Testis (tissue), 3 donors: ENCODE measurements around the gene PYCR2. TPM values are rescaled to one million over a fixed set of nuclear protein-coding genes. Genes with fewer than 3 reads are reported as not detected.

Source experiments
- DNase-seq: peaks from one replicate; pipeline ENCODE4 v3.0.0-alpha.2; 2019
- H3K27ac ChIP-seq, 2 donors: fragments of 200-600 bp; sonication (generic); one replicate each; pipeline ENCODE4 v1.5.1; 2019
- H3K27me3 ChIP-seq: fragments of 200-600 bp; sonication (generic); one replicate; pipeline ENCODE4 v1.5.1; 2019
- H3K36me3 ChIP-seq: fragments of 200-600 bp; sonication (generic); one replicate; pipeline ENCODE4 v1.5.1; 2017; ENCODE audit warnings: low read depth; ENCODE audit errors: missing control alignments
- H3K4me1 ChIP-seq: fragments of 200-600 bp; sonication (generic); one replicate; pipeline ENCODE4 v1.5.1; 2019
- H3K4me3 ChIP-seq, 2 donors: fragments of 200-600 bp; sonication (generic); one replicate each; pipeline ENCODE4 v1.5.1; 2017 to 2019
- H3K9me3 ChIP-seq: fragments of 200-600 bp; sonication (generic); one replicate; pipeline ENCODE4 v1.5.1; 2017
- POLR2A ChIP-seq: fragments of 450-650 bp; IDR thresholded peaks from one replicate; pipeline ENCODE4 v1.6.1; 2017; ENCODE audit warnings: antibody characterized with exemption, mild to moderate bottlenecking, moderate library complexity
- WGBS, 2 donors: methylation state at CpG; one replicate each; pipeline ENCODE4 v1.1.5; 2018; 5-methylcytosine and 5-hydroxymethylcytosine counted together
- intact Hi-C: fragments of 100-400 bp; cut with DNase I; formaldehyde crosslinking; loops from one replicate; pipeline ENCODE4 v1.15.1; 2023; ENCODE audit warnings: low total_unique reads
- polyA plus RNA-seq: library from polyadenylated mRNA; stranded (reverse); fragments of 350-450 nt; fragmentation: Illumina TruSeq; extraction: RNeasy Lipid Tissue Mini Kit (QIAGEN cat#74804); gene quantifications from one replicate; pipeline ENCODE4 v1.2.3, GENCODE V29; 2014; ENCODE audit warnings: low read depth, low replicate concordance; ENCODE audit not compliant: insufficient read depth
- total RNA-seq, 2 donors: library from RNA; depleted of rRNA; stranded (reverse); fragments of >200 nt; gene quantifications; one replicate each; pipeline ENCODE4 v1.2.3, GENCODE V29; 2016
- TF ChIP-seq, protein P1 (sequence below), 3 experiments: fragments of 450-650 bp in 2 of 3; fragments of 200-600 bp in 1 of 3; sonication (generic) in 1 of 3; IDR thresholded peaks; one replicate each; pipeline ENCODE4 v1.5.1; 2016 to 2019; ENCODE audit warnings: antibody characterized with exemption in 3 of 3, mild to moderate bottlenecking in 2 of 3, moderate library complexity in 1 of 3

Gene PYCR2
- total and polyA plus RNA-seq, 3 donors from 2014 or later: 60.7 to 85.3 (median 64.2) TPM

- Histone ChIP-seq H3K27ac (no peak overlapping the region), H3K9me3 (no peaks in the 10 kb centered on the region), H3K4me3 (no peak overlapping the region), H3K36me3 (no peaks in the 10 kb centered on the region), H3K4me1 (no peaks in the 10 kb centered on the region), H3K27me3 (no peaks in the 10 kb centered on the region)
- intact Hi-C loops: no loop called here
- no peak for TF ChIP-seq POLR2A
- TF ChIP-seq, protein P1, sequence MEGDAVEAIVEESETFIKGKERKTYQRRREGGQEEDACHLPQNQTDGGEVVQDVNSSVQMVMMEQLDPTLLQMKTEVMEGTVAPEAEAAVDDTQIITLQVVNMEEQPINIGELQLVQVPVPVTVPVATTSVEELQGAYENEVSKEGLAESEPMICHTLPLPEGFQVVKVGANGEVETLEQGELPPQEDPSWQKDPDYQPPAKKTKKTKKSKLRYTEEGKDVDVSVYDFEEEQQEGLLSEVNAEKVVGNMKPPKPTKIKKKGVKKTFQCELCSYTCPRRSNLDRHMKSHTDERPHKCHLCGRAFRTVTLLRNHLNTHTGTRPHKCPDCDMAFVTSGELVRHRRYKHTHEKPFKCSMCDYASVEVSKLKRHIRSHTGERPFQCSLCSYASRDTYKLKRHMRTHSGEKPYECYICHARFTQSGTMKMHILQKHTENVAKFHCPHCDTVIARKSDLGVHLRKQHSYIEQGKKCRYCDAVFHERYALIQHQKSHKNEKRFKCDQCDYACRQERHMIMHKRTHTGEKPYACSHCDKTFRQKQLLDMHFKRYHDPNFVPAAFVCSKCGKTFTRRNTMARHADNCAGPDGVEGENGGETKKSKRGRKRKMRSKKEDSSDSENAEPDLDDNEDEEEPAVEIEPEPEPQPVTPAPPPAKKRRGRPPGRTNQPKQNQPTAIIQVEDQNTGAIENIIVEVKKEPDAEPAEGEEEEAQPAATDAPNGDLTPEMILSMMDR (IDR thresholded peaks at IDR 0.05): no peak
- DNase-seq: no peak
- 93 to 96% methylated on average over 18 to 19 of the region's 19 CpGs for WGBS, 2 donors
These were observed 26.2 kb downstream of the PYCR2 start for GRCh38 chr1:225897595-225898514.

GRCh38 chr1:225896937-225897549 is 27.0 kb downstream of the PYCR2 start:
- no peaks in the 10 kb centered on the region for H3K9me3 ChIP-seq
- H3K4me1 ChIP-seq: no peaks in the 10 kb centered on the region
- WGBS, 2 donors: 71 to 81% methylated on average over 7 of the region's 7 CpGs
- no peak overlapping the region for H3K27ac ChIP-seq
- TF ChIP-seq, protein P1 (IDR thresholded peaks at IDR 0.05): no peak
- TF ChIP-seq POLR2A: no peak
- no peak for DNase-seq
- H3K36me3 ChIP-seq: no peaks in the 10 kb centered on the region
- no peak overlapping the region for H3K4me3 ChIP-seq
- intact Hi-C loops: no loop called here
- no peaks in the 10 kb centered on the region for H3K27me3 ChIP-seq

GRCh38 chr1:225896494-225896893 is 27.6 kb downstream of the PYCR2 start:
- intact Hi-C loops: no loop called here
- Histone ChIP-seq H3K4me1 (no peaks in the 10 kb centered on the region), H3K9me3 (no peaks in the 10 kb centered on the region), H3K27ac (no peak overlapping the region), H3K4me3 (no peak overlapping the region), H3K27me3 (no peaks in the 10 kb centered on the region), H3K36me3 (no peaks in the 10 kb centered on the region)
- no peak for TF ChIP-seq POLR2A
- TF ChIP-seq, protein P1 (IDR thresholded peaks at IDR 0.05): no peak
- WGBS, 2 donors: 91 to 92% methylated on average over 5 of the region's 5 CpGs
- DNase-seq: no peak

- no peaks in the 10 kb centered on the region for H3K9me3 ChIP-seq
- no peaks in the 10 kb centered on the region for H3K36me3 ChIP-seq
- no peak overlapping the region for H3K4me3 ChIP-seq
- no peaks in the 10 kb centered on the region for H3K27me3 ChIP-seq
- intact Hi-C loops: no loop called here
- no peak for DNase-seq
- TF ChIP-seq, protein P1 (IDR thresholded peaks at IDR 0.05): no peak
- TF ChIP-seq POLR2A: no peak
- WGBS, 2 donors: 91 to 97% methylated on average over 6 of the region's 6 CpGs
- no peak overlapping the region for H3K27ac ChIP-seq
- H3K4me1 ChIP-seq: no peaks in the 10 kb centered on the region
These were observed 31.7 kb downstream of the PYCR2 start for GRCh38 chr1:225892307-225892706.
